ENCODE results near the gene TESPA1. TPM values are rescaled to one million over a fixed set of nuclear protein-coding genes. Genes with fewer than 3 reads are reported as not detected.
"Not testable (repeated sequence)": the region's sequence is repeated elsewhere in the genome, so short reads cannot be mapped to it uniquely, and the experiment has no call there.

Gene TESPA1
- total RNA-seq, 1 donor from 2014 or later, result 186 TPM

GRCh38 chr12:54996205-54996604 lies 11.6 kb upstream of the TESPA1 start:
- H3K36me3 Mint-ChIP-seq (ENCODE audit: low read depth), result no peaks in the 10 kb centered on the region
- no peaks in the 10 kb centered on the region for H3K27me3 Mint-ChIP-seq (ENCODE audit: low read depth)
- no peak overlapping the region for H3K27ac Mint-ChIP-seq
- no peak for DNase-seq (ENCODE audit: low spot score)
- no peaks in the 10 kb centered on the region for H3K9me3 Mint-ChIP-seq
- intact Hi-C loops (cut with micrococcal nuclease), result loop anchor here (10.0 kb wide), 1 partner anchor 629 kb away; no protein-coding TSS in a partner anchor
- H3K4me3 Mint-ChIP-seq (ENCODE audit: low read depth), result no peak overlapping the region
- peaks cover 19% of the 10 kb centered on the region for H3K4me1 Mint-ChIP-seq (ENCODE audit: low read depth)

GRCh38 chr12:54993181-54993835 lies 8.7 kb upstream of the TESPA1 start:
- Mint-ChIP-seq H3K9me3 (no peaks in the 10 kb centered on the region), H3K4me1 (ENCODE audit: low read depth) (peaks cover 41% of the 10 kb centered on the region), H3K27me3 (ENCODE audit: low read depth) (no peaks in the 10 kb centered on the region), H3K36me3 (ENCODE audit: low read depth) (peaks cover 7% of the 10 kb centered on the region), H3K4me3 (ENCODE audit: low read depth) (no peak overlapping the region), H3K27ac (no peak overlapping the region)
- intact Hi-C loops (cut with micrococcal nuclease), result loop anchor here (1.0 to 10.0 kb wide), 5 partner anchors 36 to 631 kb away; no protein-coding TSS in a partner anchor
- DNase-seq (ENCODE audit: low spot score), result peak; percentile 45

GRCh38 chr12:54991991-54992375 lies 7.4 kb upstream of the TESPA1 start:
- H3K4me3 Mint-ChIP-seq (ENCODE audit: low read depth), result no peak overlapping the region

GRCh38 chr12:54991161-54991990 lies 6.8 kb upstream of the TESPA1 start:
- H3K4me3 Mint-ChIP-seq (ENCODE audit: low read depth), result peak overlapping the region; percentile 81
- peaks cover 7% of the 10 kb centered on the region for H3K9me3 Mint-ChIP-seq
- H3K27ac Mint-ChIP-seq, result peak overlapping the region; percentile 94
- peaks cover 17% of the 10 kb centered on the region for H3K36me3 Mint-ChIP-seq (ENCODE audit: low read depth)
- H3K27me3 Mint-ChIP-seq (ENCODE audit: low read depth), result no peaks in the 10 kb centered on the region
- peaks cover 56% of the 10 kb centered on the region for H3K4me1 Mint-ChIP-seq (ENCODE audit: low read depth)
- no peak for DNase-seq (ENCODE audit: low spot score)
- intact Hi-C loops (cut with micrococcal nuclease), result loop anchor here (1.0 to 10.0 kb wide), 5 partner anchors 8 to 633 kb away; no protein-coding TSS in a partner anchor

More at GRCh38 chr12:54991991-54992375, 7.4 kb upstream of the TESPA1 start:
- H3K36me3 Mint-ChIP-seq (ENCODE audit: low read depth), result peaks cover 13% of the 10 kb centered on the region
- H3K27me3 Mint-ChIP-seq (ENCODE audit: low read depth), result no peaks in the 10 kb centered on the region
- DNase-seq (ENCODE audit: low spot score), result no peak
- H3K27ac Mint-ChIP-seq, result peak overlapping the region; percentile 3
- intact Hi-C loops (cut with micrococcal nuclease), result loop anchor here (1.0 to 10.0 kb wide), 6 partner anchors 9 to 633 kb away; no protein-coding TSS in a partner anchor
- peaks cover 51% of the 10 kb centered on the region for H3K4me1 Mint-ChIP-seq (ENCODE audit: low read depth)
- H3K9me3 Mint-ChIP-seq, result peaks cover 3% of the 10 kb centered on the region

- intact Hi-C loops (cut with micrococcal nuclease), result loop anchor here (5.0 to 10.0 kb wide), 2 partner anchors 33 to 635 kb away; no protein-coding TSS in a partner anchor
- Mint-ChIP-seq H3K27me3 (ENCODE audit: low read depth) (no peaks in the 10 kb centered on the region), H3K4me1 (ENCODE audit: low read depth) (peaks cover 69% of the 10 kb centered on the region), H3K36me3 (ENCODE audit: low read depth) (peaks cover 17% of the 10 kb centered on the region), H3K9me3 (peaks cover 7% of the 10 kb centered on the region), H3K27ac (peak overlapping the region; percentile 70), H3K4me3 (ENCODE audit: low read depth) (peak overlapping the region; percentile 61)
- DNase-seq (ENCODE audit: low spot score), result no peak
Observed at GRCh38 chr12:54989829-54990228, 5.3 kb upstream of the TESPA1 start.

- peaks cover 71% of the 10 kb centered on the region for H3K4me1 Mint-ChIP-seq (ENCODE audit: low read depth)
Observed at GRCh38 chr12:54988402-54989054, 4.0 kb upstream of the TESPA1 start.

GRCh38 chr12:54987611-54988231 lies 3.2 kb upstream of the TESPA1 start:
- Mint-ChIP-seq H3K27me3 (ENCODE audit: low read depth) (no peaks in the 10 kb centered on the region), H3K27ac (peak overlapping the region; percentile 64), H3K4me3 (ENCODE audit: low read depth) (peak overlapping the region; percentile 43), H3K36me3 (ENCODE audit: low read depth) (peaks cover 32% of the 10 kb centered on the region), H3K4me1 (ENCODE audit: low read depth) (peaks cover 69% of the 10 kb centered on the region), H3K9me3 (peaks cover 7% of the 10 kb centered on the region)
- intact Hi-C loops (cut with micrococcal nuclease), result no loop called here
- no peak for DNase-seq (ENCODE audit: low spot score)

More at GRCh38 chr12:54988402-54989054, 4.0 kb upstream of the TESPA1 start:
- Mint-ChIP-seq H3K27ac (peak overlapping the region; percentile 48), H3K27me3 (ENCODE audit: low read depth) (no peaks in the 10 kb centered on the region), H3K4me3 (ENCODE audit: low read depth) (no peak overlapping the region), H3K9me3 (peaks cover 7% of the 10 kb centered on the region), H3K36me3 (ENCODE audit: low read depth) (peaks cover 24% of the 10 kb centered on the region)
- DNase-seq (ENCODE audit: low spot score), result no peak
- intact Hi-C loops (cut with micrococcal nuclease), result no loop called here

- DNase-seq (ENCODE audit: low spot score); H3K9me3 Mint-ChIP-seq; H3K27me3 Mint-ChIP-seq (ENCODE audit: low read depth); H3K4me3 Mint-ChIP-seq (ENCODE audit: low read depth); intact Hi-C loops (cut with micrococcal nuclease): not testable (repeated sequence)
- Mint-ChIP-seq H3K36me3 (ENCODE audit: low read depth) (peaks cover 42% of the 10 kb centered on the region), H3K4me1 (ENCODE audit: low read depth) (peaks cover 72% of the 10 kb centered on the region), H3K27ac (peak overlapping the region; percentile 36)
Observed at GRCh38 chr12:54986773-54987172, 2.2 kb upstream of the TESPA1 start.

- no peak for DNase-seq (ENCODE audit: low spot score)
- peaks cover 7% of the 10 kb centered on the region for H3K9me3 Mint-ChIP-seq
Observed at GRCh38 chr12:54983536-54984101, 943 bp downstream of the TESPA1 start.

GRCh38 chr12:54981796-54982195 lies 2.8 kb downstream of the TESPA1 start:
- intact Hi-C loops (cut with micrococcal nuclease), result loop anchor here (2.0 to 5.0 kb wide), 3 partner anchors 23 to 951 kb away; partner anchors contain the start of genes DGKA, ORMDL2 and SARNP
- H3K27ac Mint-ChIP-seq, result peak overlapping the region; percentile 89

More at GRCh38 chr12:54983536-54984101, 943 bp downstream of the TESPA1 start:
- Mint-ChIP-seq H3K27ac (peak overlapping the region; percentile 89), H3K4me1 (ENCODE audit: low read depth) (peaks cover 62% of the 10 kb centered on the region), H3K27me3 (ENCODE audit: low read depth) (no peaks in the 10 kb centered on the region), H3K36me3 (ENCODE audit: low read depth) (peaks cover 67% of the 10 kb centered on the region), H3K4me3 (ENCODE audit: low read depth) (peak overlapping the region; percentile 92)
- intact Hi-C loops (cut with micrococcal nuclease), result loop anchor here (1.0 to 5.0 kb wide), 4 partner anchors 8 to 949 kb away; partner anchors contain the start of genes DGKA, ORMDL2 and SARNP

GRCh38 chr12:54980341-54980740 lies 4.2 kb downstream of the TESPA1 start:
- peaks cover 61% of the 10 kb centered on the region for H3K4me1 Mint-ChIP-seq (ENCODE audit: low read depth)
- peak overlapping the region; percentile 89 for H3K27ac Mint-ChIP-seq
- DNase-seq (ENCODE audit: low spot score), result peak; percentile 47
- H3K27me3 Mint-ChIP-seq (ENCODE audit: low read depth), result no peaks in the 10 kb centered on the region
- H3K4me3 Mint-ChIP-seq (ENCODE audit: low read depth), result peak overlapping the region; percentile 92
- intact Hi-C loops (cut with micrococcal nuclease), result loop anchor here (2.0 to 5.0 kb wide), 3 partner anchors 22 to 952 kb away; partner anchors contain the start of genes DGKA, ORMDL2 and SARNP
- H3K36me3 Mint-ChIP-seq (ENCODE audit: low read depth), result peaks cover 87% of the 10 kb centered on the region
- H3K9me3 Mint-ChIP-seq, result no peaks in the 10 kb centered on the region

More at GRCh38 chr12:54981796-54982195, 2.8 kb downstream of the TESPA1 start:
- Mint-ChIP-seq H3K36me3 (ENCODE audit: low read depth) (peaks cover 75% of the 10 kb centered on the region), H3K4me3 (ENCODE audit: low read depth) (peak overlapping the region; percentile 92), H3K27me3 (ENCODE audit: low read depth) (no peaks in the 10 kb centered on the region), H3K4me1 (ENCODE audit: low read depth) (peaks cover 61% of the 10 kb centered on the region), H3K9me3 (peaks cover 2% of the 10 kb centered on the region)
- DNase-seq (ENCODE audit: low spot score), result no peak

Measured in activated T-helper 2 cell treated with anti-CD3 and anti-CD28 coated beads, Interferon-gamma antibody, Interleukin-2, Interleukin-4, amounts not matched to agents 10 μg/mL and 5 μg/mL and 100 μg/mL, durations not matched to agents 14 hours and 24 hours and 36 hours (primary cell).